Measurements from ENCODE around the gene TP53BP2. TPM values are rescaled to one million over a fixed set of nuclear protein-coding genes. Genes with fewer than 3 reads are reported as not detected.

The TP53BP2 gene
- total RNA-seq, 1 donor from 2014 or later: 22.6 TPM

GRCh38 chr1:223848536-223848935 lies 2.8 kb upstream of the TP53BP2 start:
- no peak for FAIRE-seq
- TF ChIP-seq CTCF (IDR thresholded peaks at IDR 0.05; ENCODE audit: insufficient read depth, low read length, severe bottlenecking): no peak
- no peaks in the 10 kb centered on the region for H3K36me3 ChIP-seq (ENCODE audit: control insufficient read depth, insufficient read depth, low read length)
- H3K27me3 ChIP-seq (ENCODE audit: control insufficient read depth, insufficient read depth, low read length): no peaks in the 10 kb centered on the region
- no peak for DNase-seq (ENCODE audit: low read depth)
- no peak overlapping the region for H3K4me3 ChIP-seq (ENCODE audit: low read depth, low read length)

- TF ChIP-seq CTCF (IDR thresholded peaks at IDR 0.05; ENCODE audit: insufficient read depth, low read length, severe bottlenecking): no peak
- Histone ChIP-seq H3K4me3 (ENCODE audit: low read depth, low read length) (no peak overlapping the region), H3K36me3 (ENCODE audit: control insufficient read depth, insufficient read depth, low read length) (no peaks in the 10 kb centered on the region), H3K27me3 (ENCODE audit: control insufficient read depth, insufficient read depth, low read length) (no peaks in the 10 kb centered on the region)
- FAIRE-seq (no peak), DNase-seq (ENCODE audit: low read depth) (no peak)
Measured at GRCh38 chr1:223847781-223848345, 2.1 kb upstream of the TP53BP2 start.

- H3K4me3 ChIP-seq (ENCODE audit: low read depth, low read length): peak overlapping the region; percentile 73
- no peaks in the 10 kb centered on the region for H3K27me3 ChIP-seq (ENCODE audit: control insufficient read depth, insufficient read depth, low read length)
- no peak for FAIRE-seq
- TF ChIP-seq CTCF (IDR thresholded peaks at IDR 0.05; ENCODE audit: insufficient read depth, low read length, severe bottlenecking): no peak
- DNase-seq (ENCODE audit: low read depth): peak; percentile 45
- H3K36me3 ChIP-seq (ENCODE audit: control insufficient read depth, insufficient read depth, low read length): no peaks in the 10 kb centered on the region
Measured at GRCh38 chr1:223845037-223845809, 524 bp downstream of the TP53BP2 start.

- Histone ChIP-seq H3K4me3 (ENCODE audit: low read depth, low read length) (peak overlapping the region; percentile 73), H3K27me3 (ENCODE audit: control insufficient read depth, insufficient read depth, low read length) (no peaks in the 10 kb centered on the region), H3K36me3 (ENCODE audit: control insufficient read depth, insufficient read depth, low read length) (no peaks in the 10 kb centered on the region)
- DNase-seq (ENCODE audit: low read depth) (peak; percentile 31), FAIRE-seq (no peak)
- TF ChIP-seq CTCF (IDR thresholded peaks at IDR 0.05; ENCODE audit: insufficient read depth, low read length, severe bottlenecking): no peak
Measured at GRCh38 chr1:223844787-223845036, 1.0 kb downstream of the TP53BP2 start.

- FAIRE-seq (no peak), DNase-seq (ENCODE audit: low read depth) (no peak)
- Histone ChIP-seq H3K27me3 (ENCODE audit: control insufficient read depth, insufficient read depth, low read length) (no peaks in the 10 kb centered on the region), H3K4me3 (ENCODE audit: low read depth, low read length) (peak overlapping the region; percentile 73), H3K36me3 (ENCODE audit: control insufficient read depth, insufficient read depth, low read length) (no peaks in the 10 kb centered on the region)
- no peak for TF ChIP-seq CTCF (IDR thresholded peaks at IDR 0.05; ENCODE audit: insufficient read depth, low read length, severe bottlenecking)
Measured at GRCh38 chr1:223843934-223844786, 1.6 kb downstream of the TP53BP2 start.

Data from bronchial epithelial cell (primary cell).